Transverse colon (tissue), 4 donors: ENCODE results near the gene UPP1. TPM values are rescaled to one million over a fixed set of nuclear protein-coding genes. Genes with fewer than 3 reads are reported as not detected.
"Not testable (repeated sequence)": the region's sequence is repeated elsewhere in the genome, so short reads cannot be mapped to it uniquely, and the experiment has no call there.

Source experiments
- DNase-seq: peaks from one replicate; pipeline ENCODE4 v3.0.0-alpha.2; 2019
- H3K27ac ChIP-seq, 4 donors: fragments of 200-600 bp; sonication (generic); 2 replicates each; pipeline ENCODE4 v1.5.1; 2016 to 2018; ENCODE audit warnings: inconsistent platforms in 4 of 4
- H3K27me3 ChIP-seq: fragments of 200-600 bp; sonication (generic); 2 replicates; pipeline ENCODE4 v1.5.1; 2017; ENCODE audit warnings: inconsistent platforms
- H3K36me3 ChIP-seq, 4 donors: fragments of 200-600 bp; sonication (generic); 2 replicates each; pipeline ENCODE4 v1.5.1; 2017 to 2019; ENCODE audit warnings: inconsistent platforms in 4 of 4
- H3K4me1 ChIP-seq, 4 donors: fragments of 200-600 bp; sonication (generic); 2 replicates each; pipeline ENCODE4 v1.5.1; 2017 to 2020; ENCODE audit warnings: inconsistent platforms in 4 of 4
- H3K4me3 ChIP-seq, 4 donors: fragments of 200-600 bp; sonication (generic); 1 replicate in 1 of 4; 2 replicates in 3 of 4; pipeline versions ENCODE4 v1.5.1 to v1.6.1; 2017 to 2019; ENCODE audit warnings: inconsistent platforms in 4 of 4
- H3K9me3 ChIP-seq, 2 donors: fragments of 200-600 bp; sonication (generic); 2 replicates each; pipeline ENCODE4 v1.5.1; 2017 to 2019; ENCODE audit warnings: inconsistent platforms in 2 of 2
- EP300 ChIP-seq: sonication (generic); formaldehyde crosslinking; IDR thresholded peaks from one replicate; pipeline ENCODE4 v1.6.1; 2017; ENCODE audit warnings: antibody characterized with exemption, low read depth
- POLR2A ChIP-seq: fragments of 450-650 bp; IDR thresholded peaks from one replicate; pipeline ENCODE4 v1.6.1; 2016; ENCODE audit warnings: antibody characterized with exemption, mild to moderate bottlenecking, moderate library complexity
- POLR2AphosphoS5 ChIP-seq, 3 donors: sonication (generic); formaldehyde crosslinking; IDR thresholded peaks; one replicate each; pipeline ENCODE4 v1.6.1; 2016; ENCODE audit warnings: antibody characterized with exemption in 3 of 3
- WGBS, 2 donors: methylation state at CpG; one replicate each; pipeline ENCODE4 v1.1.5; 2018; ENCODE audit warnings: low coverage in 1 of 2; 5-methylcytosine and 5-hydroxymethylcytosine counted together
- in situ Hi-C, 4 donors: fragments of 200-750 bp; cut with MboI; loops; one replicate each; pipeline versions ENCODE4 v1.15.0 to v1.15.1; 2017; ENCODE audit warnings: low sequenced_read_pairs in 3 of 4, low pct_ligation_motif_present in 1 of 4, low pct_unique_long_range_greater_than_20kb in 1 of 4
- intact Hi-C: fragments of 100-400 bp; cut with DNase I; formaldehyde crosslinking; loops from one replicate; pipeline ENCODE4 v1.15.1; 2023; ENCODE audit warnings: low total_unique reads
- total RNA-seq, 4 donors: library from RNA; depleted of rRNA; stranded (reverse); fragments of >200 nt; gene quantifications; one replicate each; pipeline ENCODE4 v1.1.0, GENCODE V29; 2016
- TF ChIP-seq, protein P1 (sequence below), 5 experiments: fragments of 200-600 bp in 3 of 5; fragments of 450-650 bp in 2 of 5; sonication (generic) in 3 of 5; IDR thresholded peaks; 1 replicate in 2 of 5; 2 replicates in 3 of 5; pipeline ENCODE4 v1.5.1; 2016 to 2017; ENCODE audit warnings: antibody characterized with exemption in 5 of 5, inconsistent platforms in 3 of 5, mild to moderate bottlenecking in 2 of 5, moderate library complexity in 1 of 5

Gene UPP1
- total RNA-seq, 4 donors from 2014 or later, result 31.3 to 46.8 (median 39.3) TPM

DNA sequence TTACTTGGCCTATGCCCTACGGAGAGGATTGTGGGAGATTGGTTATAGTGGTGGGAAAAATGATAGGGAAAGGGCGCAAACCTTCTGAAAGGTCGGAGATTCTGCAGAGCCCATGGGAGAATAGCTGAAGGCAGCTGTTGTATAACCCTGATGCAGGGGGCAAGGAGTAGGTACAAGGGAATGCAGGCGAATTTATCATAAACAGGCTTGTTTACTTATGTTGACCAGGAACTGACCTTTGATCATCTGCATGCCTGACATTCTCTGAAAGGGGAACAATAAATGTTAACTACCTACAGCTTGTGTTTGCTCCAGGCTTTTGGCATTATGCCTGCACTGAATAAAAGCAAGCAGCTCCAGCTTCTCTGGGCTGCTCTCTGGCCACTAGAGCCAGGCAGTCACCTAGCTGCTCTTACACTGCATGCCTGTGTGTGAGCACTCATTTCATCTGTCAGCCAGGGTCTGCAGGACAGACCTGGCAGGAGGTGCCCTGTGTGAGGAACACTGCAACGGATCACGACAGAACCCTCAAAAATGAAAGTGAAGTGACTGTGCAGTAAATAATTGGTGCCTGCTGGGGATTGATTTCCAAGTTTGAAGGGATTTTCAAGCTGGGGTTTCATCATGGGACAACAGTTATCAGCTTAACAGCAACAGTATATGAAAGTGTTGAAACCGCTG, 51.1 kb downstream of the UPP1 start:
- intact Hi-C loops, result no loop called here
- Histone ChIP-seq H3K9me3 (no peaks in the 10 kb centered on the region), H3K4me1 (peaks cover 13 to 59% (median 36%) of the 10 kb centered on the region in 4 donors), H3K27ac (peak overlapping the region; percentile 67 to 81 (median 78)), H3K36me3 (no peaks in the 10 kb centered on the region), H3K27me3 (no peaks in the 10 kb centered on the region), H3K4me3 (no peak overlapping the region)
- DNase-seq, result peak; percentile 66
- WGBS, 2 donors, result 36 to 44% methylated on average over 4 to 7 of the region's 7 CpGs
- TF ChIP-seq, protein P1, sequence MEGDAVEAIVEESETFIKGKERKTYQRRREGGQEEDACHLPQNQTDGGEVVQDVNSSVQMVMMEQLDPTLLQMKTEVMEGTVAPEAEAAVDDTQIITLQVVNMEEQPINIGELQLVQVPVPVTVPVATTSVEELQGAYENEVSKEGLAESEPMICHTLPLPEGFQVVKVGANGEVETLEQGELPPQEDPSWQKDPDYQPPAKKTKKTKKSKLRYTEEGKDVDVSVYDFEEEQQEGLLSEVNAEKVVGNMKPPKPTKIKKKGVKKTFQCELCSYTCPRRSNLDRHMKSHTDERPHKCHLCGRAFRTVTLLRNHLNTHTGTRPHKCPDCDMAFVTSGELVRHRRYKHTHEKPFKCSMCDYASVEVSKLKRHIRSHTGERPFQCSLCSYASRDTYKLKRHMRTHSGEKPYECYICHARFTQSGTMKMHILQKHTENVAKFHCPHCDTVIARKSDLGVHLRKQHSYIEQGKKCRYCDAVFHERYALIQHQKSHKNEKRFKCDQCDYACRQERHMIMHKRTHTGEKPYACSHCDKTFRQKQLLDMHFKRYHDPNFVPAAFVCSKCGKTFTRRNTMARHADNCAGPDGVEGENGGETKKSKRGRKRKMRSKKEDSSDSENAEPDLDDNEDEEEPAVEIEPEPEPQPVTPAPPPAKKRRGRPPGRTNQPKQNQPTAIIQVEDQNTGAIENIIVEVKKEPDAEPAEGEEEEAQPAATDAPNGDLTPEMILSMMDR (IDR thresholded peaks at IDR 0.05), result no peak
- TF ChIP-seq POLR2A (no peak), POLR2AphosphoS5 (IDR thresholded peaks at IDR 0.05) (peak in 2 of 3 donors; percentile 56 to 66)
- in situ Hi-C loops, result no loop called here

GRCh38 chr7:48141521-48141920, 52.5 kb downstream of the UPP1 start:
- no peaks in the 10 kb centered on the region for H3K27me3 ChIP-seq
- H3K9me3 ChIP-seq, result no peaks in the 10 kb centered on the region
- no peaks in the 10 kb centered on the region for H3K36me3 ChIP-seq
- in situ Hi-C loops, result no loop called here
- no peak overlapping the region for H3K4me3 ChIP-seq
- H3K4me1 ChIP-seq, result peaks cover 13 to 70% (median 39%) of the 10 kb centered on the region in 4 donors
- H3K27ac ChIP-seq, result peak overlapping the region; percentile 67 to 81 (median 78)
- DNase-seq, result no peak
- intact Hi-C loops, result no loop called here
- TF ChIP-seq POLR2AphosphoS5 (IDR thresholded peaks at IDR 0.05) (no peak), POLR2A (no peak), EP300 (no peak)
- TF ChIP-seq, protein P1 (IDR thresholded peaks at IDR 0.05), result no peak
- WGBS, 2 donors, result 25 to 28% methylated on average over 1 of the region's 1 CpG

- Histone ChIP-seq H3K27ac (peak overlapping the region; percentile 75 to 91 (median 82)), H3K36me3 (no peaks in the 10 kb centered on the region), H3K9me3 (no peaks in the 10 kb centered on the region), H3K27me3 (no peaks in the 10 kb centered on the region), H3K4me1 (peaks cover 13 to 89% (median 48%) of the 10 kb centered on the region in 4 donors), H3K4me3 (no peak overlapping the region)
- 0 to 34% methylated on average over 1 to 4 of the region's 4 CpGs for WGBS, 2 donors
- TF ChIP-seq POLR2AphosphoS5 (IDR thresholded peaks at IDR 0.05) (peak in 2 of 3 donors; percentile 75 to 82), EP300 (peak; percentile 54), POLR2A (no peak)
- TF ChIP-seq, protein P1 (IDR thresholded peaks at IDR 0.05), result peak in 1 of 5 experiments; percentile 33
- intact Hi-C loops (no loop called here), in situ Hi-C loops (no loop called here)
- peak; percentile 55 for DNase-seq
These were observed 55.3 kb downstream of the UPP1 start for GRCh38 chr7:48144291-48144768.

DNA sequence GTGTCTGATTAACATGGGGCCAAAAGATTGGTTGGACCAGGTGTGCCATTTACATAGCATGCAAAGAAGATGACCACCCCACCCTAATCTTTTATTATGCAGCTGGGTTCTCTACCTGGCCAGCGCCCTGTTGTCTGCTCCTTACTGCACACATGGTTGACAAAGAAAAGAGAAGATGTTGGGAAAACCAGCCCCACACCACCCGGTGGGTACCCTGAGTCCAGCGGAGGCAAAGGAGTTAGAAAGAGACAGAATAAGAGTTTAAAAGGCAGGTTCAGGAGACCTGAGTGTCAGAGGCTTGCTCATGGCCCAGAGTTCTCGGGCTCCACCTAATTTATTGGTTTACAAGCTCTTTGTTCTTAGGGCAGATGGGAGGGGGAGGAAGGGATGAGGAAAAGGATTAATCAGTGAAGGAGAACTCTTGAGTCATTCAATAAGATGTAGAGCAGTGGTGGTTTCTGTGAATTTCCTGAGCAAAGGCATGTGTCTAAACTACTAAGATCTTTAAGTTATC, 58.1 kb downstream of the UPP1 start:
- peak overlapping the region; percentile 74 to 91 (median 88) for H3K27ac ChIP-seq
- peak overlapping the region in 1 of 4 donors; percentile 19 for H3K4me3 ChIP-seq
- peak; percentile 54 for DNase-seq

GRCh38 chr7:48147690-48148089, 58.6 kb downstream of the UPP1 start:
- intact Hi-C loops, H3K9me3 ChIP-seq, H3K36me3 ChIP-seq, H3K27me3 ChIP-seq, in situ Hi-C loops: not testable (repeated sequence)
- peak overlapping the region; percentile 74 to 91 (median 88) for H3K27ac ChIP-seq
- peaks cover 3 to 56% (median 24%) of the 10 kb centered on the region in 4 donors for H3K4me1 ChIP-seq
- WGBS, 2 donors, result 44 to 50% methylated on average over 4 to 7 of the region's 7 CpGs
- peak overlapping the region in 1 of 4 donors; percentile 19 for H3K4me3 ChIP-seq
- DNase-seq, result peak; percentile 20

More for the DNA sequence above, 58.1 kb downstream of the UPP1 start:
- Histone ChIP-seq H3K4me1 (peaks cover 3 to 61% (median 27%) of the 10 kb centered on the region in 4 donors), H3K9me3 (no peaks in the 10 kb centered on the region), H3K27me3 (no peaks in the 10 kb centered on the region), H3K36me3 (no peaks in the 10 kb centered on the region)
- in situ Hi-C loops (no loop called here), intact Hi-C loops (no loop called here)
- 36 to 58% methylated on average over 3 to 4 of the region's 4 CpGs for WGBS, 2 donors
- TF ChIP-seq, protein P1 (IDR thresholded peaks at IDR 0.05), result no peak
- TF ChIP-seq EP300 (no peak), POLR2AphosphoS5 (IDR thresholded peaks at IDR 0.05) (peak in 2 of 3 donors; percentile 72 to 81), POLR2A (peak; percentile 64)
